HepG2 (cell line): ENCODE data around the gene ACBD3. TPM values are rescaled to one million over a fixed set of nuclear protein-coding genes. Genes with fewer than 3 reads are reported as not detected.

Source experiments
- GABPB1 ChIP-seq: IDR thresholded peaks from 2 replicates; pipeline ENCODE4 v1.6.1; 2016; ENCODE audit warnings: mild to moderate bottlenecking, missing genetic modification reagents, moderate library complexity, missing compliant biosample characterization
- HNRNPLL ChIP-seq: fragments of 200-400 bp; formaldehyde crosslinking; IDR thresholded peaks from 2 replicates; pipeline ENCODE4 v1.6.1; 2017; ENCODE audit warnings: mild to moderate bottlenecking, low read depth, low read length; ENCODE audit not compliant: poor library complexity, severe bottlenecking
- KAT2B ChIP-seq: fragments of 150-350 bp; IDR thresholded peaks from 2 replicates; pipeline ENCODE4 v1.6.1; 2014; ENCODE audit warnings: low read depth, low read length, borderline replicate concordance
- KDM6A ChIP-seq: IDR thresholded peaks from 2 replicates; pipeline ENCODE4 v1.6.1; 2016; ENCODE audit warnings: low read depth
- MAZ ChIP-seq, 2 experiments: sonication (generic) in 1 of 2; formaldehyde crosslinking in 1 of 2; IDR thresholded peaks; 2 replicates each; pipeline versions ENCODE4 v1.5.0 to v1.6.1; 2012 to 2020; ENCODE audit warnings: low read depth in 2 of 2, mild to moderate bottlenecking in 2 of 2, borderline replicate concordance in 1 of 2, improper control_type of control experiment in 1 of 2, low read length in 1 of 2, missing genetic modification reagents in 1 of 2, moderate library complexity in 1 of 2
- PTBP1 ChIP-seq: fragments of 200-400 bp; formaldehyde crosslinking; IDR thresholded peaks from 2 replicates; pipeline ENCODE4 v1.6.1; 2018; ENCODE audit warnings: low read length, low read depth; ENCODE audit not compliant: poor library complexity, severe bottlenecking
- RAD21 ChIP-seq: fragments of 450-650 bp; formaldehyde crosslinking; IDR thresholded peaks from 2 replicates; pipeline ENCODE4 v1.5.0; 2020; ENCODE audit warnings: mild to moderate bottlenecking
- SALL1 ChIP-seq: sonication (generic); formaldehyde crosslinking; IDR thresholded peaks from 2 replicates; pipeline ENCODE4 v1.8.0; 2022; ENCODE audit warnings: mild to moderate bottlenecking, missing genetic modification reagents
- TRAFD1 ChIP-seq: sonication (generic); formaldehyde crosslinking; IDR thresholded peaks from 2 replicates; pipeline ENCODE4 v1.5.1; 2020; ENCODE audit warnings: missing genetic modification reagents, mild to moderate bottlenecking, borderline replicate concordance
- ZFY ChIP-seq: sonication (generic); formaldehyde crosslinking; IDR thresholded peaks from 2 replicates; pipeline ENCODE4 v1.4.0; 2020; ENCODE audit warnings: missing genetic modification reagents
- ZNF354B ChIP-seq: sonication (generic); formaldehyde crosslinking; IDR thresholded peaks from 2 replicates; pipeline ENCODE4 v1.8.0; 2022; ENCODE audit warnings: mild to moderate bottlenecking, missing genetic modification reagents
- ZNF468 ChIP-seq: sonication (generic); formaldehyde crosslinking; IDR thresholded peaks from 2 replicates; pipeline ENCODE4 v1.8.0; 2022; ENCODE audit warnings: mild to moderate bottlenecking, moderate library complexity, missing genetic modification reagents
- ZNF607 ChIP-seq: sonication (generic); formaldehyde crosslinking; IDR thresholded peaks from 2 replicates; pipeline ENCODE4 v1.5.1; 2020; ENCODE audit warnings: missing genetic modification reagents, mild to moderate bottlenecking, borderline replicate concordance
- ZNF724P ChIP-seq: sonication (generic); formaldehyde crosslinking; IDR thresholded peaks from 2 replicates; pipeline ENCODE4 v1.8.0; 2022; ENCODE audit warnings: missing genetic modification reagents, borderline replicate concordance
- ZNF777 ChIP-seq: sonication (generic); formaldehyde crosslinking; IDR thresholded peaks from 2 replicates; pipeline ENCODE4 v1.4.0; 2020; ENCODE audit warnings: missing genetic modification reagents
- ZSCAN12 ChIP-seq: sonication (generic); formaldehyde crosslinking; IDR thresholded peaks from 2 replicates; pipeline ENCODE4 v1.9.0; 2021; ENCODE audit warnings: mild to moderate bottlenecking, missing genetic modification reagents
- polyA plus RNA-seq, 8 experiments: library from polyadenylated mRNA; depleted of rRNA in 3 of 8; stranded (reverse) in 7 of 8; unstranded in 1 of 8; fragments of >200 nt; fragmentation: Illumina TruSeq in 4 of 8; extraction: Trizol in 4 of 8; gene quantifications; 2 replicates each; pipeline versions ENCODE4 v1.2.1 to v1.2.3, GENCODE V29; 2011 to 2016; ENCODE audit warnings: low read depth in 4 of 8, missing spikeins in 1 of 8, mixed read lengths in 1 of 8; ENCODE audit not compliant: insufficient read depth in 1 of 8
- total RNA-seq, 5 experiments: library from RNA; depleted of rRNA; stranded (reverse); fragments of >200 nt; fragmentation: Illumina TruSeq; extraction: Trizol; gene quantifications; 2 replicates each; pipeline ENCODE4 v1.2.3, GENCODE V29; 2016; ENCODE audit warnings: low read depth in 1 of 5
- TF ChIP-seq, protein P1 (sequence below): sonication (generic); formaldehyde crosslinking; IDR thresholded peaks from 2 replicates; pipeline ENCODE4 v1.5.0; 2020; ENCODE audit warnings: mild to moderate bottlenecking, missing genetic modification reagents, borderline replicate concordance
- TF ChIP-seq, protein P2 (sequence below): sonication (generic); formaldehyde crosslinking; IDR thresholded peaks from 2 replicates; pipeline ENCODE4 v1.8.0; 2022; ENCODE audit warnings: missing genetic modification reagents, mild to moderate bottlenecking, borderline replicate concordance
- TF ChIP-seq, protein P3 (sequence below): sonication (generic); formaldehyde crosslinking; IDR thresholded peaks from 2 replicates; pipeline ENCODE4 v1.5.0; 2020; ENCODE audit warnings: missing genetic modification reagents
- TF ChIP-seq, protein P4 (sequence below): sonication (generic); formaldehyde crosslinking; IDR thresholded peaks from 2 replicates; pipeline ENCODE4 v1.5.0; 2020; ENCODE audit warnings: mild to moderate bottlenecking, low read depth, missing genetic modification reagents, borderline replicate concordance
- TF ChIP-seq, protein P5 (sequence below): IDR thresholded peaks from 2 replicates; pipeline ENCODE4 v1.6.1; 2016; ENCODE audit warnings: mild to moderate bottlenecking, missing biosample characterization, missing genetic modification reagents

The ACBD3 gene
- total and polyA plus RNA-seq, 2 of the 13 experiments (the other 11 are each of a cell fraction or from before 2014, with no cell fraction given), result 24.3 to 39.3 TPM

GRCh38 chr1:226110249-226111097, 76.1 kb downstream of the ACBD3 start (continued):
- TF ChIP-seq, protein P1, sequence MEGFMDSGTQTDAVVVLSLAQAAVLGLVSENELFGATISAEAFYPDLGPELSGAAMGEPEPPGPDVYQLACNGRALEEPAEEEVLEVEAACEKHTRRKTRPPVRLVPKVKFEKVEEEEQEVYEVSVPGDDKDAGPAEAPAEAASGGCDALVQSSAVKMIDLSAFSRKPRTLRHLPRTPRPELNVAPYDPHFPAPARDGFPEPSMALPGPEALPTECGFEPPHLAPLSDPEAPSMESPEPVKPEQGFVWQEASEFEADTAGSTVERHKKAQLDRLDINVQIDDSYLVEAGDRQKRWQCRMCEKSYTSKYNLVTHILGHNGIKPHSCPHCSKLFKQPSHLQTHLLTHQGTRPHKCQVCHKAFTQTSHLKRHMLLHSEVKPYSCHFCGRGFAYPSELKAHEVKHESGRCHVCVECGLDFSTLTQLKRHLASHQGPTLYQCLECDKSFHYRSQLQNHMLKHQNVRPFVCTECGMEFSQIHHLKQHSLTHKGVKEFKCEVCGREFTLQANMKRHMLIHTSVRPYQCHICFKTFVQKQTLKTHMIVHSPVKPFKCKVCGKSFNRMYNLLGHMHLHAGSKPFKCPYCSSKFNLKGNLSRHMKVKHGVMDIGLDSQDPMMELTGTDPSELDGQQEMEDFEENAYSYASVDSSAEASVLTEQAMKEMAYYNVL (CRISPR knock-in tag), result peak; percentile 46; the same call in 1 of the 2 replicates
- TF ChIP-seq ZNF468 (no peak), KAT2B (no peak), ZNF354B (no peak), HNRNPLL (peak; percentile 25), KDM6A (CRISPR knock-in tag) (no peak), GABPB1 (CRISPR knock-in tag) (peak; percentile 62; the same call in 1 of the 2 replicates), ZNF724P (CRISPR knock-in tag) (peak; percentile 38; the same call in 1 of the 2 replicates), PTBP1 (no peak), ZSCAN12 (CRISPR knock-in tag) (no peak), ZNF777 (CRISPR knock-in tag) (peak; percentile 67), TRAFD1 (CRISPR knock-in tag) (no peak), SALL1 (CRISPR knock-in tag) (peak; percentile 14; the same call in 1 of the 2 replicates), ZNF607 (CRISPR knock-in tag) (peak; percentile 65; the same call in 1 of the 2 replicates), ZFY (CRISPR knock-in tag) (peak; percentile 69; the same call in 1 of the 2 replicates), MAZ (IDR thresholded peaks at IDR 0.05; ENCODE audit: borderline replicate concordance, low read depth, low read length) (no peak), MAZ (CRISPR knock-in tag; IDR thresholded peaks at IDR 0.05; ENCODE audit: low read depth) (0 out of 2 replicates have a peak, but pooled peaks have one; percentile 2), RAD21 (CRISPR knock-in tag) (peak; percentile 9; the same call in 1 of the 2 replicates)
- TF ChIP-seq, protein P2, sequence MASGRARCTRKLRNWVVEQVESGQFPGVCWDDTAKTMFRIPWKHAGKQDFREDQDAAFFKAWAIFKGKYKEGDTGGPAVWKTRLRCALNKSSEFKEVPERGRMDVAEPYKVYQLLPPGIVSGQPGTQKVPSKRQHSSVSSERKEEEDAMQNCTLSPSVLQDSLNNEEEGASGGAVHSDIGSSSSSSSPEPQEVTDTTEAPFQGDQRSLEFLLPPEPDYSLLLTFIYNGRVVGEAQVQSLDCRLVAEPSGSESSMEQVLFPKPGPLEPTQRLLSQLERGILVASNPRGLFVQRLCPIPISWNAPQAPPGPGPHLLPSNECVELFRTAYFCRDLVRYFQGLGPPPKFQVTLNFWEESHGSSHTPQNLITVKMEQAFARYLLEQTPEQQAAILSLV (CRISPR knock-in tag), result no peak
- TF ChIP-seq, protein P3, sequence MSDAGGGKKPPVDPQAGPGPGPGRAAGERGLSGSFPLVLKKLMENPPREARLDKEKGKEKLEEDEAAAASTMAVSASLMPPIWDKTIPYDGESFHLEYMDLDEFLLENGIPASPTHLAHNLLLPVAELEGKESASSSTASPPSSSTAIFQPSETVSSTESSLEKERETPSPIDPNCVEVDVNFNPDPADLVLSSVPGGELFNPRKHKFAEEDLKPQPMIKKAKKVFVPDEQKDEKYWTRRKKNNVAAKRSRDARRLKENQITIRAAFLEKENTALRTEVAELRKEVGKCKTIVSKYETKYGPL (CRISPR knock-in tag), result no peak
- TF ChIP-seq, protein P4, sequence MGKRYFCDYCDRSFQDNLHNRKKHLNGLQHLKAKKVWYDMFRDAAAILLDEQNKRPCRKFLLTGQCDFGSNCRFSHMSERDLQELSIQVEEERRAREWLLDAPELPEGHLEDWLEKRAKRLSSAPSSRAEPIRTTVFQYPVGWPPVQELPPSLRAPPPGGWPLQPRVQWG, result no peak
- TF ChIP-seq, protein P5, sequence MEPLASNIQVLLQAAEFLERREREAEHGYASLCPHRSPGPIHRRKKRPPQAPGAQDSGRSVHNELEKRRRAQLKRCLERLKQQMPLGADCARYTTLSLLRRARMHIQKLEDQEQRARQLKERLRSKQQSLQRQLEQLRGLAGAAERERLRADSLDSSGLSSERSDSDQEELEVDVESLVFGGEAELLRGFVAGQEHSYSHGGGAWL (CRISPR knock-in tag), result peak; percentile 46; the same call in 1 of the 2 replicates
